BE2C (cell line): ENCODE data around the gene WDR55.

Experiments used
- DNase-seq: peaks from one replicate; pipeline ENCODE4 v3.0.0-alpha.2; 2020
- H3K27me3 ChIP-seq: fragments of 250-450 bp; sonication (Bioruptor Pico); 2 replicates; pipeline ENCODE4 v1.5.1; 2020; ENCODE audit warnings: mild to moderate bottlenecking
- H3K36me3 ChIP-seq: fragments of 250-450 bp; sonication (Bioruptor Pico); 2 replicates; pipeline ENCODE4 v1.5.1; 2020; ENCODE audit warnings: mild to moderate bottlenecking
- H3K4me1 ChIP-seq: fragments of 250-450 bp; sonication (Bioruptor Pico); 2 replicates; pipeline ENCODE4 v1.5.1; 2020
- H3K4me3 ChIP-seq: 2 replicates; pipeline ENCODE4 v1.5.1; 2011; ENCODE audit warnings: low read depth, low read length
- H3K9me3 ChIP-seq: fragments of 250-450 bp; sonication (Bioruptor Pico); 2 replicates; pipeline ENCODE4 v1.5.1; 2020
- CTCF ChIP-seq: IDR thresholded peaks from 2 replicates; pipeline ENCODE4 v1.5.1; 2012; ENCODE audit warnings: mild to moderate bottlenecking, low read depth, low read length

WDR55 gene

GRCh38 chr5:140630292-140631035 lies 34.2 kb upstream of the WDR55 start:
- Histone ChIP-seq H3K27me3 (no peaks in the 10 kb centered on the region; the same call in 1 of the 2 replicates), H3K4me3 (no peak overlapping the region), H3K9me3 (peaks cover 2% of the 10 kb centered on the region; the same call in 1 of the 2 replicates), H3K4me1 (peaks cover 5% of the 10 kb centered on the region; the same call in 1 of the 2 replicates), H3K36me3 (no peaks in the 10 kb centered on the region)
- peak; percentile 39 for DNase-seq
- no peak for TF ChIP-seq CTCF

GRCh38 chr5:140631036-140631417 lies 33.7 kb upstream of the WDR55 start:
- H3K36me3 ChIP-seq: no peaks in the 10 kb centered on the region
- no peak for DNase-seq
- no peak overlapping the region for H3K4me3 ChIP-seq
- H3K4me1 ChIP-seq: peaks cover 5% of the 10 kb centered on the region; the same call in 1 of the 2 replicates
- H3K9me3 ChIP-seq: peaks cover 2% of the 10 kb centered on the region; the same call in 1 of the 2 replicates
- H3K27me3 ChIP-seq: no peaks in the 10 kb centered on the region; the same call in 1 of the 2 replicates
- no peak for TF ChIP-seq CTCF

GRCh38 chr5:140631831-140632365 lies 32.8 kb upstream of the WDR55 start:
- no peak for TF ChIP-seq CTCF
- H3K4me3 ChIP-seq: no peak overlapping the region
- H3K4me1 ChIP-seq: peaks cover 5% of the 10 kb centered on the region; the same call in 1 of the 2 replicates
- H3K9me3 ChIP-seq: peaks cover 2% of the 10 kb centered on the region; the same call in 1 of the 2 replicates
- H3K27me3 ChIP-seq: no peaks in the 10 kb centered on the region; the same call in 1 of the 2 replicates
- H3K36me3 ChIP-seq: no peaks in the 10 kb centered on the region
- no peak for DNase-seq

GRCh38 chr5:140632366-140633020 lies 32.2 kb upstream of the WDR55 start:
- Histone ChIP-seq H3K36me3 (no peaks in the 10 kb centered on the region), H3K27me3 (no peaks in the 10 kb centered on the region; the same call in 1 of the 2 replicates), H3K4me1 (peaks cover 5% of the 10 kb centered on the region; the same call in 1 of the 2 replicates), H3K4me3 (peak overlapping the region; percentile 58), H3K9me3 (0 out of 2 replicates have a peak, but pooled peaks cover 2% of the 10 kb centered on the region)
- DNase-seq: peak; percentile 20
- TF ChIP-seq CTCF: no peak

- H3K4me1 ChIP-seq: peaks cover 5% of the 10 kb centered on the region; the same call in 1 of the 2 replicates
- peak; percentile 77 for DNase-seq
- TF ChIP-seq CTCF: peak; percentile 25
- H3K36me3 ChIP-seq: no peaks in the 10 kb centered on the region
- no peaks in the 10 kb centered on the region; the same call in 1 of the 2 replicates for H3K27me3 ChIP-seq
- H3K9me3 ChIP-seq: 0 out of 2 replicates have a peak, but pooled peaks cover 2% of the 10 kb centered on the region
- H3K4me3 ChIP-seq: peak within 1 kb of the TSS; percentile 58
Measured at GRCh38 chr5:140633021-140633471, 31.7 kb upstream of the WDR55 start, which contains the start of gene CD14. Gene CD14 (minus strand): TSS chr5:140633175. CDS start chr5:140633071, 104 bp downstream.
